ENCODE measurements around the gene USP3.

The USP3 gene

DNA sequence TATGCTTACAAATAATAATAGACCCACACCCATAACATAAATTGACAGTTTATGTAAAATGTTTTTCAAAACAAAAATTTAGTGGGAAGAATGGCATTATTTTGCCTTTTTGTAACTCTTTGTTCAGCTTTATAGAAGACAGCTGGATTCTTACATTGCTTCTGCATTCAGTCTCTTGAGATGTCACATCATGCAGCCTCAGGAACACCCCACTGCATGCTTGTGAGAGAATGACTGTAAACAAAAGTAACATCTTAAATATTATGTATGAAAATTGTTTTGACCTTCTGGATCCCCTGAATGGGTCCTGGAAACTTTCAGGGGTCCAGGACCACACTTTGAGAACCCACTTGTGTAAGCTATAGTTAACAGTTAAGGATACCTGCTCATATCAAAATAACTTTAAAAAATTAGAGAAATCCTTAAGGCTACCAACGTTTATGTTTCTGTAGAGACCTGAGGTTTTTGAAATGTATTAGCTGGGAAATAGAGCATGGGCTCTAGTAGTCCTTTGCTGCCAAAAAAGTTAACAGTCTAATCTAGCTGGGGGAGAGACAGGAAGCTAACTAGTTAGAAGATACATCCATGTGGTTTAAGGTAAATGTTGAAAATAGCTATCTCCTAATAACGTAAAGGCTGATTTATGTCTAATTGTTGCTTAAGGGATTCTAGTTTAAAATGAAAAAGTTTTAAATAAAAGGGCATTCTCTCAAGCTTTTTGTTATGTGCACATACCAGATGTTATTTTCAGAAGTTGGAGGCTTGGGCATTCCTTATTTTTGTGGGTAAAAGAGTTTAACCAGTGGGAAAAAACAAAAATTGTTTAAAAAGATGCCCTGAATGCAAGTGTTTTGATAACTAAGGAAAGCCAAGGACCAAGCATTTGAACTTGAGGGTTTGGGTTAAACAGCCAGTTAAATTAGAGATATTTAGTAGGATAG lies 3.8 kb downstream of the USP3 start:
- Histone ChIP-seq H3K4me1 (ENCODE audit: control insufficient read depth, low read length) (peaks cover 76% of the 10 kb centered on the region), H3F3A (ENCODE audit: control insufficient read depth, insufficient read depth) (peaks cover 16% of the 10 kb centered on the region), H3K4me3 (ENCODE audit: low read length) (no peak overlapping the region), H3K9me2 (replicated peaks; ENCODE audit: control insufficient read depth, low read length) (no peaks in the 10 kb centered on the region), H3K79me2 (ENCODE audit: control insufficient read depth, low read length) (peaks cover 91% of the 10 kb centered on the region), H3K4me2 (ENCODE audit: low read length) (peak overlapping the region; percentile 30), H3K36me3 (ENCODE audit: control insufficient read depth, low read length) (peaks cover 17% of the 10 kb centered on the region; the same call in 1 of the 2 replicates), H4K20me1 (ENCODE audit: control insufficient read depth, insufficient read depth, low read depth, low read length) (peaks cover 41% of the 10 kb centered on the region), H3K27me3 (ENCODE audit: control insufficient read depth, low read length) (no peaks in the 10 kb centered on the region; the same call in 1 of the 2 replicates), H3K9me3 (ENCODE audit: control insufficient read depth, insufficient read depth, low read length) (no peaks in the 10 kb centered on the region), H3K27ac (ENCODE audit: low read depth, low read length) (no peak overlapping the region)
- TF ChIP-seq EZH2phosphoT487 (IDR thresholded peaks at IDR 0.05; ENCODE audit: borderline replicate concordance, low read length) (no peak), CTCF (IDR thresholded peaks at IDR 0.05; ENCODE audit: low read depth, low read length, poor library complexity, severe bottlenecking) (no peak)

DNA sequence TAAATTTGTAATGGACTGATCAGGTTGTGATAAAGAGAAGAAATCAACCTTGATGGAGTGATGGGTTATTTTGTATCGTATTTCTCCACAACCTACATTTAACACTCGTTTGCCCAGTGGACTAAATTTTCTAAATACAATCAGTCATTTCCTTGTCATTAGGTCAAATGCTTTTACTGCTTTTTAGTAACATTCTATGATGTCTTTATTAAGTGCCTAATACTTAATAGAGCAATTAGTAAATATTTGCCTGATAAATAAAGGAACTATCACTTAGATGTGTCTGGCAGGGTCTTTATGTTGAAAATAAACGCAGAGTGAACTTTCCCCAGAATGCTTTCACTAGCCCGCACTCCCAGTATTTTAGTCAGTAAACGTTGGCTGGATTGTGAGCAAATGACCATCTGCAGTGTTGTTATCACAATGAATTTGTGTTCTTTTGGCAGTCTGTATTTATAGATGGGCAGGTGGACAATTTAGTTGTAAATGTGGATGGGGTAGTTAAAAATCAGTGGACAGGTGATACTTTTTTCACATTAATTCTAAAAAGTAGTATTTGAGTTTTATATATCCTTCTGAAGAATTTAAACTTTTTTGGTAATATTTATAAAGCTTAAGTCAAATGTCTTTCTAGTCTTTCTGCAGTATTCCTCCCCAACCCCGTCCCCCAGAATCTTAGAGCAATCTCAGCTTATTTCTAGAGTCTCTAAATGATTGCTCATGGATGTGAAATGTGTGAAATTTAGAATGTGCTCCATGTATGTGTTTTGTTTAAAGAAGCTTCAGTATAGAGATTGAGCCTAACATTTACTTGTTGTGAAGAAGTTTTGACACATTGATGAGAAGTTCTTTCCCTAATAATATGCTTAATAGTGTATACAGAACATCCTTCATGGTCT lies 4.9 kb downstream of the USP3 start:
- H3K27ac ChIP-seq (ENCODE audit: low read depth, low read length): no peak overlapping the region
- H3K27me3 ChIP-seq (ENCODE audit: control insufficient read depth, low read length): no peaks in the 10 kb centered on the region
- H4K20me1 ChIP-seq (ENCODE audit: control insufficient read depth, insufficient read depth, low read depth, low read length): peaks cover 42% of the 10 kb centered on the region
- H3F3A ChIP-seq (ENCODE audit: control insufficient read depth, insufficient read depth): peaks cover 19% of the 10 kb centered on the region
- H3K4me1 ChIP-seq (ENCODE audit: control insufficient read depth, low read length): peaks cover 69% of the 10 kb centered on the region
- H3K9me3 ChIP-seq (ENCODE audit: control insufficient read depth, insufficient read depth, low read length): no peaks in the 10 kb centered on the region
- no peaks in the 10 kb centered on the region for H3K9me2 ChIP-seq (replicated peaks; ENCODE audit: control insufficient read depth, low read length)
- H3K4me3 ChIP-seq (ENCODE audit: low read length): peak overlapping the region; percentile 3; the same call in 1 of the 2 replicates
- peaks cover 99% of the 10 kb centered on the region for H3K79me2 ChIP-seq (ENCODE audit: control insufficient read depth, low read length)
- H3K36me3 ChIP-seq (ENCODE audit: control insufficient read depth, low read length): peaks cover 17% of the 10 kb centered on the region; the same call in 1 of the 2 replicates
- H3K4me2 ChIP-seq (ENCODE audit: low read length): peak overlapping the region; percentile 31
- TF ChIP-seq CTCF (IDR thresholded peaks at IDR 0.05; ENCODE audit: low read depth, low read length, poor library complexity, severe bottlenecking): no peak
- TF ChIP-seq EZH2phosphoT487 (IDR thresholded peaks at IDR 0.05; ENCODE audit: borderline replicate concordance, low read length): no peak

DNA sequence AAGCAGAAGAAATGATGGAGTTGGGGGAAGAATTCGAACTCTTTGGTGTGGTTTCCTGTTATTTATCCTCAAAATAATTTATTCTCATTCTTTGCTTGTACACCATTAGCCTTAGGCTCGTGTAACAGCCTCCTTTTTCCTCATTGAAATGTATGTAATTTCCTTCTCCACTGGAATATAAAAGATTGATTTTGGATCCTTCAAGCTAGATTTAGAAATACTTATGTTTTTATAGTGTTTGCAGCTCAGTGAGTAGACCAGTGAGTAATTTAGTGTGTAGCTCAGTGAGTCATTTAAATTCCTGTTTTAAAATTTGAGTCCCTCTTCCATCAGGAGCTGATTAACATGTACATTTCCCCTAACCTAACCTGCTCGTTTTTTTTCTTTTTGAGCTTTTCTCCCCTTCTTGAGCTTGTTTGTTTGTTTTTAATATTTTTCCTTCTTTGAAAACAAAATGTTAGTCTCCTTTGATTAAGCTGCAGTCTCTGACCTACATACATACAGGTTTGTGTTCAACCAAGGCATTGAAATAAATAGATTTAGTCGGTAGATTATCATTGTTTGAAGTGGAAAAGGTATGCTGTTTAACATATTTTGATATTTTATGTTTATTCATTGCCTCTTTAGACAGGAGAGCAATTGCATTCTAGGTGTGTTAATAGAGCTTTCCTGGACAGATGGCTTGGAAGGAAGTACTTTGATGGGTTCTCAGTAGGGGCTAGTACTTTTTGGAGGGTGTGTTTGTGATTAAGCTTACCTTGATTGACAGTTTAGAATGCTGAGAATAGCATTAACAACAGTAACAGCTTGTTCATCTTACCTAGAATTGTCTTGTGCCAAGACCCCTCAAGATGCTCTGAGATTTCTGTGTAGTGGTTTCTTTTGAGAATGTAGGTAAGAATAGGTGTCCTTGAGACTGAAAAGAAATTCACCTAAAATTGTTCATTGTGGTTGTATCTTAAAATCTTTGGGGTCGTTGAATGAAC lies 5.9 kb downstream of the USP3 start:
- Histone ChIP-seq H3K36me3 (ENCODE audit: control insufficient read depth, low read length) (peaks cover 16% of the 10 kb centered on the region; the same call in 1 of the 2 replicates), H3K4me3 (ENCODE audit: low read length) (peak overlapping the region; percentile 3; the same call in 1 of the 2 replicates), H4K20me1 (ENCODE audit: control insufficient read depth, insufficient read depth, low read depth, low read length) (peaks cover 46% of the 10 kb centered on the region), H3K79me2 (ENCODE audit: control insufficient read depth, low read length) (peaks cover 100% of the 10 kb centered on the region), H3K4me2 (ENCODE audit: low read length) (peak overlapping the region; percentile 31), H3K9me2 (replicated peaks; ENCODE audit: control insufficient read depth, low read length) (no peaks in the 10 kb centered on the region), H3K9me3 (ENCODE audit: control insufficient read depth, insufficient read depth, low read length) (no peaks in the 10 kb centered on the region), H3F3A (ENCODE audit: control insufficient read depth, insufficient read depth) (peaks cover 19% of the 10 kb centered on the region), H3K4me1 (ENCODE audit: control insufficient read depth, low read length) (peaks cover 78% of the 10 kb centered on the region), H3K27me3 (ENCODE audit: control insufficient read depth, low read length) (no peaks in the 10 kb centered on the region), H3K27ac (ENCODE audit: low read depth, low read length) (no peak overlapping the region)
- TF ChIP-seq CTCF (IDR thresholded peaks at IDR 0.05; ENCODE audit: low read depth, low read length, poor library complexity, severe bottlenecking) (no peak), EZH2phosphoT487 (IDR thresholded peaks at IDR 0.05; ENCODE audit: borderline replicate concordance, low read length) (no peak)

Measured in DOHH2 (cell line).